Kasumi-1 (cell line): ENCODE data around the gene SLC30A5.

Experiments
- DNase-seq, 2 experiments: peaks; one replicate each; lab custom pipeline; 2025; lab: John Stamatoyannopoulos, UW

SLC30A5 gene

GRCh38 chr5:69167929-69168328 lies 74.1 kb downstream of the SLC30A5 start:
- DNase-seq, result no peak

- no peak for DNase-seq
These were observed 76.7 kb downstream of the SLC30A5 start for GRCh38 chr5:69170495-69170894.

- no peak for DNase-seq
These were observed 77.2 kb downstream of the SLC30A5 start for GRCh38 chr5:69170969-69171368.
